Smooth muscle cell (in vitro differentiated cells): Measurements from ENCODE around the gene POMP. TPM values are rescaled to one million over a fixed set of nuclear protein-coding genes. Genes with fewer than 3 reads are reported as not detected.

Source experiments
- DNase-seq: peaks from one replicate; lab custom pipeline; 2025; ENCODE audit not compliant: unreplicated experiment; lab: John Stamatoyannopoulos, UW
- H2AFZ ChIP-seq: fragments of 200-600 bp; sonication (generic); 2 replicates; pipeline ENCODE4 v1.6.0; 2016; ENCODE audit warnings: antibody characterized with exemption, low read depth, mild to moderate bottlenecking
- H3F3A ChIP-seq: fragments of 200-600 bp; sonication (generic); 2 replicates; pipeline ENCODE4 v1.6.0; 2017; ENCODE audit warnings: antibody characterized with exemption, low read depth
- H3K27ac ChIP-seq: fragments of 200-600 bp; sonication (generic); 2 replicates; pipeline ENCODE4 v1.5.1; 2016; ENCODE audit warnings: low read depth, mild to moderate bottlenecking
- H3K27me3 ChIP-seq: fragments of 200-600 bp; sonication (generic); 2 replicates; pipeline ENCODE4 v1.6.1; 2016; ENCODE audit warnings: low read depth, mild to moderate bottlenecking
- H3K36me3 ChIP-seq: fragments of 200-600 bp; sonication (generic); 2 replicates; pipeline ENCODE4 v1.5.1; 2016; ENCODE audit warnings: low read depth
- H3K4me1 ChIP-seq: fragments of 200-600 bp; sonication (generic); 2 replicates; pipeline ENCODE4 v1.5.1; 2016; ENCODE audit warnings: low read depth
- H3K4me2 ChIP-seq: fragments of 200-600 bp; sonication (generic); 2 replicates; pipeline ENCODE4 v1.6.0; 2016; ENCODE audit warnings: mild to moderate bottlenecking
- H3K4me3 ChIP-seq: fragments of 200-600 bp; sonication (generic); 2 replicates; pipeline ENCODE4 v1.5.1; 2016; ENCODE audit warnings: mild to moderate bottlenecking
- H3K79me2 ChIP-seq: fragments of 200-600 bp; sonication (generic); 2 replicates; pipeline ENCODE4 v1.6.0; 2016; ENCODE audit warnings: low read depth, mild to moderate bottlenecking
- H3K9ac ChIP-seq: fragments of 200-600 bp; sonication (generic); 2 replicates; pipeline ENCODE4 v1.6.0; 2016; ENCODE audit warnings: low read depth
- H3K9me3 ChIP-seq: fragments of 200-600 bp; sonication (generic); replicated peaks from 2 replicates; pipeline ENCODE4 v1.5.1; 2016; ENCODE audit warnings: low read depth
- H4K20me1 ChIP-seq: fragments of 200-600 bp; sonication (generic); 2 replicates; pipeline ENCODE4 v1.6.0; 2016; ENCODE audit warnings: low read depth
- CTCF ChIP-seq: fragments of 200-600 bp; sonication (generic); IDR thresholded peaks from 2 replicates; pipeline ENCODE4 v1.5.1; 2017; ENCODE audit warnings: borderline replicate concordance, mild to moderate bottlenecking, antibody characterized with exemption; ENCODE audit not compliant: insufficient read depth, poor library complexity, severe bottlenecking
- WGBS: methylation state at CpG from one replicate; pipeline ENCODE4 v1.1.7; 2016; ENCODE audit warnings: low lambda C conversion rate; 5-methylcytosine and 5-hydroxymethylcytosine counted together
- polyA plus RNA-seq: library from polyadenylated mRNA; unstranded; fragments of >200 nt; fragmentation: Nextera tagmentation; extraction: Ambion mirVana; gene quantifications from 2 replicates; pipeline ENCODE4 v1.2.1, GENCODE V29; 2016
- total RNA-seq: library from RNA; depleted of rRNA; stranded (reverse); fragments of >200 nt; gene quantifications from 2 replicates; pipeline ENCODE4 v1.2.3, GENCODE V29; 2014

POMP gene
- total and polyA plus RNA-seq, 2 experiments from 2014 or later, result 134 to 265 TPM

- WGBS, result 91% methylated on average over 5 of the region's 5 CpGs
- H3K4me1 ChIP-seq, result no peaks in the 10 kb centered on the region
- H4K20me1 ChIP-seq, result no peaks in the 10 kb centered on the region
- no peaks in the 10 kb centered on the region for H3K36me3 ChIP-seq
- DNase-seq, result no peak
- no peak overlapping the region for H3K27ac ChIP-seq
- no peak overlapping the region for H2AFZ ChIP-seq
- no peaks in the 10 kb centered on the region for H3K9me3 ChIP-seq
- H3K27me3 ChIP-seq, result no peaks in the 10 kb centered on the region
- no peaks in the 10 kb centered on the region for H3F3A ChIP-seq
- H3K9ac ChIP-seq, result no peak overlapping the region
- H3K4me3 ChIP-seq, result no peak overlapping the region
- no peak overlapping the region for H3K4me2 ChIP-seq
- H3K79me2 ChIP-seq, result no peaks in the 10 kb centered on the region
- no peak for TF ChIP-seq CTCF
Observed at GRCh38 chr13:28626266-28626665, 32.7 kb upstream of the POMP start.

- no peak overlapping the region for H3K4me2 ChIP-seq
- WGBS, result 94% methylated on average over 4 of the region's 4 CpGs
- no peaks in the 10 kb centered on the region for H3K27me3 ChIP-seq
- H3K27ac ChIP-seq, result no peak overlapping the region
- no peaks in the 10 kb centered on the region for H3K9me3 ChIP-seq
- no peak for TF ChIP-seq CTCF
- H3F3A ChIP-seq, result no peaks in the 10 kb centered on the region
- H2AFZ ChIP-seq, result no peak overlapping the region
- no peaks in the 10 kb centered on the region for H4K20me1 ChIP-seq
- no peaks in the 10 kb centered on the region for H3K4me1 ChIP-seq
- H3K9ac ChIP-seq, result no peak overlapping the region
- H3K36me3 ChIP-seq, result no peaks in the 10 kb centered on the region
- DNase-seq, result no peak
- H3K4me3 ChIP-seq, result no peak overlapping the region
- H3K79me2 ChIP-seq, result no peaks in the 10 kb centered on the region
Observed at GRCh38 chr13:28628241-28628640, 30.7 kb upstream of the POMP start.

- Histone ChIP-seq H3K4me3 (no peak overlapping the region), H3K27me3 (no peaks in the 10 kb centered on the region), H3K36me3 (no peaks in the 10 kb centered on the region), H3F3A (no peaks in the 10 kb centered on the region), H3K9ac (no peak overlapping the region), H3K4me1 (peaks cover 8% of the 10 kb centered on the region), H3K27ac (no peak overlapping the region), H3K4me2 (peak overlapping the region; percentile 60), H4K20me1 (no peaks in the 10 kb centered on the region), H2AFZ (no peak overlapping the region), H3K9me3 (no peaks in the 10 kb centered on the region), H3K79me2 (no peaks in the 10 kb centered on the region)
- no peak for DNase-seq
- no peak for TF ChIP-seq CTCF
- WGBS, result 77% methylated on average over 4 of the region's 4 CpGs
Observed at GRCh38 chr13:28630869-28631268, 28.1 kb upstream of the POMP start.

- Histone ChIP-seq H3K9ac (no peak overlapping the region), H3K27me3 (no peaks in the 10 kb centered on the region), H3K4me2 (peak overlapping the region; percentile 60), H3K27ac (peak overlapping the region; percentile 39), H2AFZ (no peak overlapping the region), H3K4me1 (peaks cover 8% of the 10 kb centered on the region), H3K79me2 (no peaks in the 10 kb centered on the region), H4K20me1 (no peaks in the 10 kb centered on the region), H3K4me3 (no peak overlapping the region), H3K36me3 (no peaks in the 10 kb centered on the region), H3K9me3 (no peaks in the 10 kb centered on the region), H3F3A (no peaks in the 10 kb centered on the region)
- DNase-seq, result no peak
- TF ChIP-seq CTCF, result no peak
- WGBS, result 83% methylated on average over 1 of the region's 1 CpG
Observed at GRCh38 chr13:28631801-28632200, 27.1 kb upstream of the POMP start.
